Bladder microvascular endothelial cell (primary cell): ENCODE results near the gene GIMAP1. TPM values are rescaled to one million over a fixed set of nuclear protein-coding genes. Genes with fewer than 3 reads are reported as not detected.

Source experiments
- total RNA-seq: library from RNA; depleted of rRNA; stranded (reverse); fragments of >200 nt; gene quantifications from 2 replicates; pipeline ENCODE4 v1.2.3, GENCODE V29; 2014

GIMAP1 gene
- 11.1 and 26.7 TPM in 2 replicates for total RNA-seq

GRCh38 chr7:150716368-150716767 is at the start of gene GIMAP1:
Gene GIMAP1, plus strand, starts transcription at chr7:150716613. Its CDS starts 2,435 bp downstream, at chr7:150719048.

DNA sequence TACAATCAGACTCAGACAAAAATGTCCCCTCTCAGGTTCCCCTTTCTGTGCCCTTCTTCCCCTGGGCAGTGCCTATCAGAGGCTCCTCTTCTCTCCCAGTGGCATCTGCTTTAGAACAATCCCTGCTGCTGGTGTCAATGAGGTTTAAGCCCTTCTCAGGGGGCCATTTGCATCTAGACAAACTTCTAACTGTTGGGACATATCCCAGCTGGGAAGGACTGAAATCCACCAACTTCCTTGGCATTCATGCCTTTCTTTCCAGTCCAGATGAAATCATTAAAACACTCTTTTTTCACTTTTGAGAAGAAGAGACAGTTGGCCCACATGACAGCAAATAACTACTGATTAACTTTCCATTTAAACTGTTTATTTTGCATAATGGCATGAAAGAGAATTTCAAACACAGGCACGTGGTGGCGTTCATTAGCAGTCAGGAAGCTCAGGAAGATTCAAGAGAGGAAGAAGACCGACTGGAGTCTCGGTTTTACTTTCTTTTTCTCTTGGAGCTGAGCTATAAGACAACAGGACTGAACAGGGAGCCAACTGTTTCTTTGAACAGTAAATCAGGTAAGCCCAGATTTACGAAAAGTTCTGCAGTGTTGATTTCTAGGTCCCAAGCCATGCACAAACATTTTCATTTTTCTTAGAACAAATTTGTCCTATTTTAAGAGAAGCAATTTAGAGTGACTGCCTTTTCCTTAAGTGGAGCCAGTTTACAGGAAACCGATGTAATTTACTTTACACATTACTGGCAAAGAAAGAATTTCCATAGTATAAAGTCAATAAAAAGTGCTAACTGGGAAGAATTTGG is 31.0 kb upstream of the GIMAP1 start, which contains the start of gene GIMAP2:
Gene GIMAP2 (plus strand): TSS at position 488 of the 811 bp plus-strand sequence. CDS start 1,354 bp downstream, outside the sequence.

DNA sequence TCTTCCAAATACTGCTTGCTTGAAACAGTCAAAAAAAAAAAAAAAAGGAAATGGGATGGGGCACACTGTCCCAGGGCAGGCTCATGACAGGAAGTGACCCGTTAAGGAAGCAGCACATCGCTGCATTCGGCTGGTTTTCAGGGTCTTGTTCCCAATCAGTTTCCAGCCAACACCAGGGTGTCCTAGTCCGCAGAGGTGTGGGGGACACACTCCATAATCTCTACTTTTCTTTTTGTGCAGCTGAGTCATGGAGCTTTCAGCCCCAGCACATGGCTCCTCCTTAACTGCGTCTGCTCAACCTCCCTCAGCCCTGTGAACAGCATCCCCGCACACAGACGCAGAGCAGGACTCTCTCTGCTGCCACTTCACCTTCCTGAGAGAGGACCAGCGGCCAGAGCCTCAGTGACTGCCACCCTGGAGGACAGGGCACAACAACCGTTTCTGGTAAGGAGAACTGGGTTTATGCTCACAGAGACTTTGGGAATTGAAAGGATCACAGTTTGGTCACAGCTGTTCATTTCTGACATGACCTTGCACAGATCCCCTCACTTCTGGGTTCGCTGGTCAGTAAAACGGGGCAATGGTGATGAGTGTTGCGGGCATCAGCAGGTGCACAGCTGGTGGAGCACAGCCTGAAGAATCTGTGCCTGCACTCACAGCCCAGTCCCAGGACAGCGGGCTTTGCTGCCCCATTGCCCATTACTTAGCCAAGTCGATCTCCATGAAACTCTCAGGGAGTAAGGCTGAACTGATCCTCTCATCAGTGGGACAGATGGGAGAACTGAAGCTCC is 21.0 kb downstream of the GIMAP1 start, which contains the start of gene GIMAP5:
Gene GIMAP5 (plus strand): TSS at position 154 of the 791 bp plus-strand sequence. CDS start 3,467 bp downstream, outside the sequence.

Other genes starting within 250 kb of the GIMAP1 start
- gene GIMAP7, start 201.7 kb upstream of the GIMAP1 start, total RNA-seq: 41.2 and 88.9 TPM in 2 replicates
- gene GIMAP4, start 149.2 kb upstream of the GIMAP1 start, total RNA-seq: 131 and 293 TPM in 2 replicates
- 136 and 201 TPM in 2 replicates for gene GIMAP6, start 84.2 kb upstream of the GIMAP1 start, total RNA-seq
- 43.5 and 77.4 TPM in 2 replicates for gene GIMAP2, start 30.9 kb upstream of the GIMAP1 start, total RNA-seq
- gene GIMAP5, start 20.8 kb downstream of the GIMAP1 start, total RNA-seq: 128 and 150 TPM in 2 replicates
- gene TMEM176B, start 83.8 kb downstream of the GIMAP1 start, total RNA-seq: not detected in 2 replicates
- gene TMEM176A, start 84.2 kb downstream of the GIMAP1 start, total RNA-seq: 0.25 TPM in 1 of 2 replicates, not detected in the other
- gene AOC1, start 135.9 kb downstream of the GIMAP1 start, total RNA-seq: not detected in 2 replicates